ENCODE measurements around the gene RGSL1.
"Not testable (repeated sequence)": the region's sequence is repeated elsewhere in the genome, so short reads cannot be mapped to it uniquely, and the experiment has no call there.

The RGSL1 gene

DNA sequence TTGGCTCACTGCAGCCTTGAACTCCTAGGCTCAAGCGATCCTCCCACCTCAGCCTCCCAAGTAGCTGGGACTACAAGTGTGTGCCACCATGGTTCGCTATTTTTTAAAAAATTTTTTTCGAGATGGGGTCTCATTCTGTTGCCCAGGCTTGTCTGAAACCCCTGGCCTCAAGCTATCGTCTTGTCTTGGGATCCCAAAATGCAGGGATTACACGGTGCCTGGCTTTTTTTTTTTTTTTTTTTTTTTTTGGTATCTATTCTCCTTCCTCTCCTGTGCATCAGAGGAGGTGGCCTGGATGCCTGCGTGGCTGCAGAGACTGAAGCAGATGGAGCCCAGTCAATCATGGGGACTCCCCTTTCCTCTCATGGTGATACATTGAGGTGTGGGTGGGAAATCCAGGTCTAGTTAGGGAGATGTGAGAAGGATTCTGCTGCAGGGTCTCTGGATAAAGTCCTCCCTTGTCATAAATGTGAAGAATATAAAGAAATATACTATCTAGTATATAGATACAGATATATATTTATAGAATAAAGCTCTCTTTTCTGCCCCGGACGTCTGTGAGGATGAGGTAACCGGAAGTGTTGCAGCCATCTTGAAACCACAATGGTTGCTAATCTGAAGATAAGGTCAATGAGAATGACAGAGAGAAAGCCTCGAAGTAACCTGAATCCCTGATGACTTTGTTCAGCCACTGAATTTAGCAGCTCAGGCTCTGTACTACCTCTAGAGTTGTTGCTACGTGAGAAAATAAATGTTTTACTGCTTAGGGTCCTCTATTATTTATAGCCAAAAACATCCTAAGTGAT, 19.5 kb upstream of the RGSL1 start:
- Mint-ChIP-seq H3K4me3 (no peak overlapping the region), H3K36me3 (ENCODE audit: low read depth) (no peaks in the 10 kb centered on the region), H3K27ac (peak overlapping the region; percentile 9), H3K9me3 (no peaks in the 10 kb centered on the region), H3K4me1 (ENCODE audit: low read depth) (peaks cover 23% of the 10 kb centered on the region), H3K27me3 (no peaks in the 10 kb centered on the region)
- DNase-seq: no peak

DNA sequence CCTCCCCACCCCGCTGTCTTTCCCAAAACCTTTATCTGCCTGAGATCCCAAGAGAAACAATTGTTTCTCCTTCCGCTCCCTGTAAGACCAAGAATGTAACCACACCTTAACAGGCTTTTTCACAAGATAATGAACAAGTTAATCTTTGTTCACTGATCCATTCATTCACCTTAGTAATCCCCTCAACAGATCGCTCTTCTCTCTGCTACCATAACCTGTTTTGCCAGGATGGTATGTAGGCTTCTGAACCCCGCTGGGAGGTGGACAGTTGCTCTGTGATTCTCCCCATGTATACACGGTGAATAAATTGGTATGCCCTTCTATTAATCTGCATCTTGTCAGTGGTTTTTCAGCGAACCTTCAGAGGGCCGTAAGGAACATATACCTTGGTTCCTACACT, 18.7 kb upstream of the RGSL1 start:
- no peaks in the 10 kb centered on the region for H3K36me3 Mint-ChIP-seq (ENCODE audit: low read depth)
- peaks cover 23% of the 10 kb centered on the region for H3K4me1 Mint-ChIP-seq (ENCODE audit: low read depth)
- no peak overlapping the region for H3K27ac Mint-ChIP-seq
- DNase-seq: no peak
- H3K4me3 Mint-ChIP-seq: no peak overlapping the region
- no peaks in the 10 kb centered on the region for H3K27me3 Mint-ChIP-seq
- H3K9me3 Mint-ChIP-seq: no peaks in the 10 kb centered on the region

DNA sequence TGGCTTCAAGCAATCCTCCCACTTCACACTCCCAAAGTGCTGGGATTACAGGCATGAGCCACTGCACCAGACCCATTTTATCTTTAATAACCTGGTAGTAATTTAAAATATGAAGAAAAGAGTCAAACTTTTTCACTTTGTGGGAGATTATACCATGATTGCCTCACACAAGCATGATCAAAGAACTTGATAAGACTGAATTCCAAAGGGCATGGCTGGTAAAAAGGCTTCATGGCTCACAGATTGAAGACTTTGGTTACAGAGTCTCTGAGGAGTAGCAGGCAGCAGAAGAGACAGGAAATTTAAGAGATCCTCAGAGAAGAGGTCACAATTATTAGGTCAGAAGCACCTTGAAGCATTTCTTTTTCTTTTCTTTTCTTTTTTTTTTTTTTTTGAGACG, 16.4 kb upstream of the RGSL1 start:
- peaks cover 6% of the 10 kb centered on the region for H3K27me3 Mint-ChIP-seq
- peaks cover 14% of the 10 kb centered on the region for H3K4me1 Mint-ChIP-seq (ENCODE audit: low read depth)
- no peaks in the 10 kb centered on the region for H3K36me3 Mint-ChIP-seq (ENCODE audit: low read depth)
- DNase-seq: no peak
- H3K4me3 Mint-ChIP-seq: no peak overlapping the region
- no peak overlapping the region for H3K27ac Mint-ChIP-seq
- H3K9me3 Mint-ChIP-seq: peaks cover 3% of the 10 kb centered on the region

DNA sequence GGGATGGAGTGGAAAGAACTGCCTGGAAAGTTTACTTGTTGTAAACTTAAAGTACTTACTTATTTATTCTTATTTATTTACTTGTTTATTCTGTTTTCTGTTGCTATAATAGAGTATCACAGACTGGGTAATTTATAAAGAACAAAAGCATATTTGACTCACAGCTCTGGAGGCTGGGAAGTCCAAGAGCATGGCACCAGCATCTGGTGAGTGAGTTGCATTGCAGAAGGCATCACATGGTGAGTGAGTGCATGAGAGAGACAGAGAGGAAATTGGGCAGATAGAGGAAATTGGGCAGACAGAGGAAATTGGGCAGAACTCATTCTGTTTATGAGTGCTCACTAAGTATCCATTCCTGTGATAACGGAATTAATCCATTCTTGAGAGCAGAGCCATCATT, 11.6 kb upstream of the RGSL1 start:
- Mint-ChIP-seq H3K27me3 (peaks cover 9% of the 10 kb centered on the region), H3K36me3 (ENCODE audit: low read depth) (no peaks in the 10 kb centered on the region), H3K4me3 (no peak overlapping the region), H3K9me3 (peaks cover 7% of the 10 kb centered on the region), H3K4me1 (ENCODE audit: low read depth) (no peaks in the 10 kb centered on the region), H3K27ac (no peak overlapping the region)
- no peak for DNase-seq

DNA sequence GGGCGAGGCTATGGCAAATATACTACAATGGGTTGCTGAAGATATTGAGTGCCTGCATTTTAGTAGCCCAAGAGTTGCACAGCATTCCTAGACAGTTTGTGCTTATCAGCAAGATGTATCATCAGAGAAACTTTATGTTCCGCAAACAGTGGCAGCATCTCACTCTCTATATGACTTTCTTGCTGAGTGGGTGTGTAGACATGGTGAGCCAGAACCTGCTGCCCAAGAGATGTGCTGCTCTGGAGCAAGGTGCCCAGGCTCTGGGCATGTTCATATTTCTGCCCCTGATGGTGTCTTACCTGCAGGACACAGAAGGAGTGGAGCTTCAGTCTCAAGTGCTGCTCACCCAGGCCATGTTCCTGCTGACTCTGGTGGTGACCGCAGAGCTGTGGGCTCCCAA, 8.2 kb upstream of the RGSL1 start:
- Mint-ChIP-seq H3K27ac (no peak overlapping the region), H3K27me3 (peaks cover 9% of the 10 kb centered on the region), H3K9me3 (peaks cover 7% of the 10 kb centered on the region), H3K36me3 (ENCODE audit: low read depth) (no peaks in the 10 kb centered on the region), H3K4me3 (no peak overlapping the region), H3K4me1 (ENCODE audit: low read depth) (no peaks in the 10 kb centered on the region)
- no peak for DNase-seq

DNA sequence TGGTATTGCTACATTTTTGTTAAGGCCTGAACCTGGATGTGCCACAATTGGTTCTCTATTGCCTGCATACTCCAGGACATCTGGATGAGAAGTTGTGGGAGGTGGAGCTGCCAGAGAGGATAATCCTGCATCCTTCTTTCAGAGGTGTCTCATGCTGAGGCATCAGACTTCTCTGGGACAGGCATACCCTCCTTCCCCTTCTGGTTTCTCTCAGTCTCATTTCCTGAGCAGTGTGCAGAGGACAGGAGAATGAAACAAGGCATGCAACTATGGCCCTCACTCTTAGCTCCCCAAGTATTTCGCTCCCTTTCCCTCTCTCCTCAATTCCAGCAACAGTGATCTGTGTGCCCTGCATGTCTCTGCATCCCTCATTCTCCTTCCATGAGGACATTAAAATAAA, 7.6 kb upstream of the RGSL1 start:
- Mint-ChIP-seq H3K9me3 (peaks cover 7% of the 10 kb centered on the region), H3K27me3 (peaks cover 9% of the 10 kb centered on the region), H3K27ac (no peak overlapping the region), H3K36me3 (ENCODE audit: low read depth) (no peaks in the 10 kb centered on the region), H3K4me1 (ENCODE audit: low read depth) (no peaks in the 10 kb centered on the region), H3K4me3 (no peak overlapping the region)
- no peak for DNase-seq

DNA sequence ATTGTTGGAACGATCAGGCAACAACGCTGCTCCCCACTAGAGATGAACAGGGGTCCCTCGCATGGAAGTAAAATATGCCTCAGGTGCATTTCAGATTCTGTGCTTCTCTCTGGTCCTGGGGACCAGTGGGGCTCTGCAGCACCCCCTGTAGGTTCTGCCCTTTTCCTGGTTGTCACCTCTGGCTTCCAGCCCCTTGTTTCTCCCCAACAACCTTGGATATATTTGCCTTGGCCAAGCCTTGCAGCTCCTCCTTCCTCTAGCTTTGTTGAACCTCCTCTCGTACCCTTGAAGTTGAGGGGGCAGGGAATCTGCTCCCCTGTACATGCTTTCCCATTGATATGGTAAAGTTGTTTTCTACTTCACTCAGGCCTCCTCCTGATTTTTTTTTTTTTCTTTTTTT, 5.4 kb upstream of the RGSL1 start:
- Mint-ChIP-seq H3K9me3 (no peaks in the 10 kb centered on the region), H3K27ac (no peak overlapping the region), H3K27me3 (no peaks in the 10 kb centered on the region), H3K4me1 (ENCODE audit: low read depth) (no peaks in the 10 kb centered on the region), H3K36me3 (ENCODE audit: low read depth) (no peaks in the 10 kb centered on the region), H3K4me3 (no peak overlapping the region)
- no peak for DNase-seq

DNA sequence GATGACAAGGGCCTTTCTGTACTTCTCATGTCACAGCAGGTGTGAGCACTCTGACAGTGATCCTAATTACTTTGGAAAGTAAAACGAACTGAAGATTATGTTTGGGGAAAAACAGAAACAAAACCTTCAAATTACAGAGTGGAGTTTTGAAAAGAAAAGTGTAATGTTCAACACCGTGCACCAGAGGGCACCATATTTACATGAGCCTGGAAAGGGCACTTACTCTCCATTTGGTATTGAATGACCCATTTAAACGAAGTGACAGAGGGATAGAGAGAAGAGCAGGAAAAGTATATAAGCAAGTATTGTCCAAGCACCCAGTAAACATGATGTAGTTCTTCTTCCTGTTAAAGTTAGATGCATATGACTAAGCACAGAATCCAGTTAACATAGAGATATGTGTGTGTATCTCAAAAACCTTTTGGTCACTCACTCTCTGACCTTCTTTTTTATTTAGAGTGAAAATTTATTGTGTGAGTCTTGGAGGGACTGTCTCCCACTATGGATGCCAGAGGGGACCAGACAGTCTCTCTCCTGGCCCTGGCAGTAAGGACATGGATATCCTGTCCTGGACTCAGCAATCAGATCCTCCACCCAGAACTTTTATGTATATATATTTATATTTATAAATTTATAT, 3.8 kb upstream of the RGSL1 start:
- H3K27ac Mint-ChIP-seq: no peak overlapping the region
- no peaks in the 10 kb centered on the region for H3K9me3 Mint-ChIP-seq
- H3K27me3 Mint-ChIP-seq: no peaks in the 10 kb centered on the region
- H3K36me3 Mint-ChIP-seq (ENCODE audit: low read depth): no peaks in the 10 kb centered on the region
- no peak for DNase-seq
- H3K4me1 Mint-ChIP-seq (ENCODE audit: low read depth): no peaks in the 10 kb centered on the region
- no peak overlapping the region for H3K4me3 Mint-ChIP-seq

DNA sequence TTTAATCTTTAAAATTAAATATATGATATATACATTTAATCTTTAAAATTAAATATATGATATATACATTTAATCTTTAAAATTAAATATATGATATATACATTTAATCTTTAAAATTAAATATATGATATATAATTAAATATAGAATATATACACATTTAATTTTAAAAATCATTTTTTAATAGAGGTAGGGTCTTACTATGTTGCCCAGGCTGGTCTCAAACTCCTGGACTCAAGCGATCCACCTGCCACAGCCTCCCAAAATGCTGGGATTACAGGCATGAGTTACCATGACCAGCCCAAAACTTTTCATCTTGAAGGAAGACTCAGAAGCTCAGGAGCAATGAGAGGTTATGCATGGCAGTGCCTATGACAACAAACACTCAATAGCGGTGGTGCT, 2.8 kb upstream of the RGSL1 start:
- not testable (repeated sequence) for H3K27ac Mint-ChIP-seq; H3K36me3 Mint-ChIP-seq (ENCODE audit: low read depth); H3K9me3 Mint-ChIP-seq; H3K4me3 Mint-ChIP-seq; H3K4me1 Mint-ChIP-seq (ENCODE audit: low read depth); H3K27me3 Mint-ChIP-seq; DNase-seq

DNA sequence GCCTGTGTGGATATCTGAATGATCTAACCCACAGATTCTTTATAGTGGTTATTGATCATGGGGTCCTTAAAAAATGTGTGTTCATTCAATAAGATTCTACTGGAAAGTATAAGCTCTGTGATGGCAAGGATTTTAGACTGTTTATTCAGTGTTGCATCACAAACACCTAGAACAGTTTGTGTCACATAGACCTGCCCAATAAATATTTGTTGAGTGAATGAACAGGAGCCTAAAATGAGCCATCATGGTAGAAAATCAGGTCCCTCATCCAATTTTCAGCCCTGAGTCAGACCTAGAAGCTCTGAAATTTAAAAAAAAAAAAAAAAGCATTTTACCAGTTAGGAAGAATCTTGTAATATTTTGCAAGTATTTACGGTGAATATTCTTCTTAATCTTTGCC, 2.3 kb upstream of the RGSL1 start:
- Mint-ChIP-seq H3K27ac (no peak overlapping the region), H3K9me3 (no peaks in the 10 kb centered on the region), H3K36me3 (ENCODE audit: low read depth) (no peaks in the 10 kb centered on the region), H3K4me3 (no peak overlapping the region), H3K4me1 (ENCODE audit: low read depth) (no peaks in the 10 kb centered on the region), H3K27me3 (no peaks in the 10 kb centered on the region)
- no peak for DNase-seq

DNA sequence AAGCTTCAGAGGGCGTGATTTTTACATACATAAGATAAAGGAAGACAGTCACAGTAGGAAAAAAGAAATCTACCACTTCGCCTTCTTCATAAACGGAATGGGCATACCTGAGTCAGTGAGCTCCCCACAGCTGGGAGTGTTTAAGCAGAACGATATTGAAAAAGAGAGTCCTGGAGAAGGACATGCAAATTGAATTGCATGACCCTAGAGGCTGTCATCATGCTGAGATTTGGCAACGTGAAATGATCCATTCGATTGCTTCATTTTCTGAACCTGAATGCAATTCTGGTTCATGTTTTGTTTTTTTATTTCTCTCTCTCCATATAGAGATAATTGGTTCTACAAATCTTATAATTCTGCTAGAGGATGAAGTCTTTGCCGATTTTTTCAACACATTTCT, 3.7 kb downstream of the RGSL1 start:
- H3K9me3 Mint-ChIP-seq: no peaks in the 10 kb centered on the region
- no peak overlapping the region for H3K27ac Mint-ChIP-seq
- no peak overlapping the region for H3K4me3 Mint-ChIP-seq
- DNase-seq: no peak
- no peaks in the 10 kb centered on the region for H3K36me3 Mint-ChIP-seq (ENCODE audit: low read depth)
- H3K4me1 Mint-ChIP-seq (ENCODE audit: low read depth): no peaks in the 10 kb centered on the region
- H3K27me3 Mint-ChIP-seq: peaks cover 17% of the 10 kb centered on the region

DNA sequence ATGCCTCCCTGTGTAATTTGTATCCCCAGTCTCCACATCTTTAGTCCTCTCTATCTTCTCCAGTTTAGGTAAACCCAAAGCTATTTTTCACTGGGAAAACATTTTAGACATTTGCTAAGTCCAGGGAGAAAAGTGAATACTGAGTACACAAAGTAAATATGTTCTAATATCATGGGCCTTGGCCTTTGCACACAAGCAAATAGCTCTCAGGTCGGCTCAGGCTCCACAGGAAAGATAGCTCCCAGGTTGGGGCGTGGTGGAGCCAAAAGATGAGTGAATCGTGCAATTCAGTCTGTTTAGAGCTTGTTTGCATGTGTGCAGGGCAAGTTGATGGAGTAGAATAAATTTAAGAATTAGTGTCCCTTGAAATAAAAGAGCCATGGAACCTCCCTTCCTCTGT, 7.9 kb downstream of the RGSL1 start:
- Mint-ChIP-seq H3K27ac (no peak overlapping the region), H3K27me3 (peaks cover 40% of the 10 kb centered on the region), H3K36me3 (ENCODE audit: low read depth) (no peaks in the 10 kb centered on the region), H3K4me3 (no peak overlapping the region), H3K4me1 (ENCODE audit: low read depth) (no peaks in the 10 kb centered on the region), H3K9me3 (no peaks in the 10 kb centered on the region)
- DNase-seq: no peak

DNA sequence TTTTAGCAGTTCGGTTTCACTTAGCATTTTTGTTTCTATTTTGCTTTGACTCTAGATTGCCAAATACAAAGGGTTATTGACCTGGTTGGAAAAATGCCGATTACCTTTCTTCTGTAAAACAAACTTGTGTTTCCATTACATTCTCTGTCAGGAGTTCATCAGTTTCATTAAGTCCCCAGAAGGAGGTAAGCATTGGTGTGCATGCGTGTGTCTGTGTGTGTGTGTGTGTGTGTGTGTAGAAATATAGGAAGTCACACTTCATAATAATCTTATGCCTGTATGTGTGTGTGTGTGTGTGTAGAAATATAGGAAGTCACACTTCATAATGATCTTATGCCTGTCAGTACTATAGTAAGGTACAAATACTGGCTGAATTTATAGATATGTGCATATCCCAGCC, 10.0 kb downstream of the RGSL1 start:
- H3K27me3 Mint-ChIP-seq: peaks cover 43% of the 10 kb centered on the region
- H3K4me1 Mint-ChIP-seq (ENCODE audit: low read depth): no peaks in the 10 kb centered on the region
- H3K36me3 Mint-ChIP-seq (ENCODE audit: low read depth): no peaks in the 10 kb centered on the region
- no peaks in the 10 kb centered on the region for H3K9me3 Mint-ChIP-seq
- H3K27ac Mint-ChIP-seq: no peak overlapping the region
- H3K4me3 Mint-ChIP-seq: no peak overlapping the region
- no peak for DNase-seq

DNA sequence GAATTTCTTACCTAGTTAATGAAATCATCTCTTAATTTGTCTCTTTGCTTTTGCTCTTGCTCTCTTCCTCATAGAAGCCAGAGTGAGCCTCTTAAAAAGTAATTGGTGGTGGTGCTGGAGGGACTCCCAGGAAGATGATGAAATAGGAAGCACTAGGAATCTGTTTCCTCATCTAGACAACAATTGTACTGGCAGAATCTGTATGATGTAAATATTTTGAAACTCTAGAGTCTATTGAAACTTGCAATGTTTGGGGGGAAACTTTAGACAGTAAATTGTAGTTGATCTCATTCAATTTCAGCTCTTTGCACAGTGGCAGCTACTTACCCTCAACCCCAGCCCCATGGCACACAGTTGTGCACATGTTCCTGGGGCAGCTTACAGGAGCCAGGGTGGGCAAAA, 10.6 kb downstream of the RGSL1 start:
- no peak overlapping the region for H3K4me3 Mint-ChIP-seq
- H3K36me3 Mint-ChIP-seq (ENCODE audit: low read depth): no peaks in the 10 kb centered on the region
- no peaks in the 10 kb centered on the region for H3K9me3 Mint-ChIP-seq
- no peaks in the 10 kb centered on the region for H3K4me1 Mint-ChIP-seq (ENCODE audit: low read depth)
- DNase-seq: no peak
- H3K27ac Mint-ChIP-seq: no peak overlapping the region
- H3K27me3 Mint-ChIP-seq: peaks cover 41% of the 10 kb centered on the region

DNA sequence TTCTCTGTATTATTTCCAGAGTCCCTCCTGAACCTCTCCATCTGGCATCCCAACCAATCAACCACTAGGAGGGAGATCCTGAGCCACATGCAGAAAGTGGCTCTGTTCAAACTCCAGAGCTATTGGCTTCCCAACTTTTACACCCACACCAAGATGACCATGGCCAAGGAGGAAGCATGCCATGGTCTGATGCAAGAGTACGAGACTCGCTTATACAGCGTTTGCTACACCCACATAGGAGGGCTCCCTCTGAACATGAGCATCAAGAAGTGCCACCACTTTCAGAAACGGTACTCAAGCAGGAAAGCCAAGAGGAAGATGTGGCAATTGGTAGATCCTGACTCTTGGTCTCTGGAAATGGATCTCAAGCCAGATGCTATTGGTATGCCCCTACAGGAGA, 23.6 kb downstream of the RGSL1 start:
- Mint-ChIP-seq H3K36me3 (ENCODE audit: low read depth) (no peaks in the 10 kb centered on the region), H3K27ac (no peak overlapping the region), H3K4me1 (ENCODE audit: low read depth) (no peaks in the 10 kb centered on the region), H3K4me3 (no peak overlapping the region), H3K27me3 (peaks cover 26% of the 10 kb centered on the region), H3K9me3 (peaks cover 4% of the 10 kb centered on the region)
- no peak for DNase-seq

All from activated T-cell treated with anti-CD3 and anti-CD28 coated beads, Interleukin-2, amount 50 U/mL, for 24 hours (primary cell).